A673 (cell line): ENCODE results near the gene S100A5.

Experiments used
- EZH2 ChIP-seq: fragments of 200-600 bp; sonication (generic); IDR thresholded peaks from 2 replicates; pipeline ENCODE4 v1.6.1; 2017; ENCODE audit warnings: borderline replicate concordance, low read depth, mild to moderate bottlenecking, mixed read lengths, antibody characterized with exemption, low read length; ENCODE audit not compliant: poor library complexity, severe bottlenecking
- TF ChIP-seq, protein P1 (sequence below): fragments of 300-800, 200-600 bp; sonication (generic); conservative IDR thresholded peaks from 2 replicates; pipeline ENCODE4 v1.5.1; 2017; ENCODE audit warnings: low read depth, mild to moderate bottlenecking, antibody characterized with exemption, low read length, moderate library complexity, mixed read lengths

DNA sequence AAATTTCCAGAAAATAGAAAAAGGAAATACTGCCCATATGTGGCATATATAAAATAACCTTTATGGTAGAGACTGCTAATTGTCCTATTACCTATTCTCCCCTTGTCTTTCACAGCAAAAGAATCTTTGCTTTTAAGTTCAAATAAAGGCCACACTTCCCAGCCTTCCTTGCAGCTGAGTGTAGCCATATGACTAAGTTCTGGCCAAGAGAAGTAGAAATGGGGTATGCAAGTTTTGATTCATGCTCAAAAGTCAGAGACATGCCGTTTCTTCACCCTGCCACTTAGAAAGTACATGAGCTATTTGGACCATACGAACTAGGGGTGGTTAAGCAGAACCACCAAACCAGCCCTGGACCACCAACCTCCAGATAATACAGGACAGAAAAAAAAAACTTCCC, 43.2 kb upstream of the S100A5 start:
- TF ChIP-seq, protein P1, sequence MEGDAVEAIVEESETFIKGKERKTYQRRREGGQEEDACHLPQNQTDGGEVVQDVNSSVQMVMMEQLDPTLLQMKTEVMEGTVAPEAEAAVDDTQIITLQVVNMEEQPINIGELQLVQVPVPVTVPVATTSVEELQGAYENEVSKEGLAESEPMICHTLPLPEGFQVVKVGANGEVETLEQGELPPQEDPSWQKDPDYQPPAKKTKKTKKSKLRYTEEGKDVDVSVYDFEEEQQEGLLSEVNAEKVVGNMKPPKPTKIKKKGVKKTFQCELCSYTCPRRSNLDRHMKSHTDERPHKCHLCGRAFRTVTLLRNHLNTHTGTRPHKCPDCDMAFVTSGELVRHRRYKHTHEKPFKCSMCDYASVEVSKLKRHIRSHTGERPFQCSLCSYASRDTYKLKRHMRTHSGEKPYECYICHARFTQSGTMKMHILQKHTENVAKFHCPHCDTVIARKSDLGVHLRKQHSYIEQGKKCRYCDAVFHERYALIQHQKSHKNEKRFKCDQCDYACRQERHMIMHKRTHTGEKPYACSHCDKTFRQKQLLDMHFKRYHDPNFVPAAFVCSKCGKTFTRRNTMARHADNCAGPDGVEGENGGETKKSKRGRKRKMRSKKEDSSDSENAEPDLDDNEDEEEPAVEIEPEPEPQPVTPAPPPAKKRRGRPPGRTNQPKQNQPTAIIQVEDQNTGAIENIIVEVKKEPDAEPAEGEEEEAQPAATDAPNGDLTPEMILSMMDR: no peak
- TF ChIP-seq EZH2: no peak
